Liver (tissue), 9 donors: ENCODE measurements around the gene TRMO. TPM values are rescaled to one million over a fixed set of nuclear protein-coding genes. Genes with fewer than 3 reads are reported as not detected.

Experiments used
- DNase-seq: peaks from one replicate; pipeline ENCODE4 v3.0.0-alpha.2; 2017; ENCODE audit warnings: low spot score
- H3K27ac ChIP-seq, 2 donors: one replicate each; pipeline ENCODE4 v1.7.0; 2013; ENCODE audit warnings: inconsistent platforms in 2 of 2, low read length in 2 of 2, control low read depth in 1 of 2, low read depth in 1 of 2, mild to moderate bottlenecking in 1 of 2
- H3K27me3 ChIP-seq, 4 donors: one replicate each; pipeline versions ENCODE4 v1.6.1 to v1.7.0; 2013; ENCODE audit warnings: low read length in 3 of 4, inconsistent platforms in 1 of 4, mild to moderate bottlenecking in 1 of 4, moderate library complexity in 1 of 4; ENCODE audit not compliant: control insufficient read depth in 4 of 4, insufficient read depth in 4 of 4
- H3K36me3 ChIP-seq, 4 donors: one replicate each; pipeline versions ENCODE4 v1.6.1 to v1.7.0; 2013; ENCODE audit warnings: low read length in 3 of 4, mild to moderate bottlenecking in 3 of 4, low read depth in 1 of 4, moderate library complexity in 1 of 4; ENCODE audit not compliant: control insufficient read depth in 4 of 4, insufficient read depth in 3 of 4
- H3K4me1 ChIP-seq, 4 donors: one replicate each; pipeline versions ENCODE4 v1.6.1 to v1.7.0; 2013; ENCODE audit warnings: low read length in 3 of 4, mild to moderate bottlenecking in 3 of 4, moderate library complexity in 1 of 4; ENCODE audit not compliant: control insufficient read depth in 4 of 4, insufficient read depth in 4 of 4
- H3K4me3 ChIP-seq, 3 donors: one replicate each; pipeline versions ENCODE4 v1.6.1 to v1.7.0; 2013; ENCODE audit warnings: low read length in 3 of 3, control low read depth in 1 of 3, low read depth in 1 of 3, mild to moderate bottlenecking in 1 of 3
- H3K9ac ChIP-seq, 2 donors: one replicate each; pipeline ENCODE4 v1.7.0; 2013; ENCODE audit warnings: low read length in 2 of 2, mild to moderate bottlenecking in 2 of 2, moderate library complexity in 2 of 2, control low read depth in 1 of 2, low read depth in 1 of 2
- H3K9me3 ChIP-seq, 4 donors: one replicate each; pipeline versions ENCODE4 v1.6.1 to v1.7.0; 2013; ENCODE audit warnings: low read length in 3 of 4; ENCODE audit not compliant: control insufficient read depth in 4 of 4
- ATF3 ChIP-seq: IDR thresholded peaks from 2 replicates; pipeline ENCODE4 v1.6.1; 2016; ENCODE audit warnings: antibody characterized with exemption
- EGR1 ChIP-seq, 2 donors: IDR thresholded peaks; 2 replicates each; pipeline ENCODE4 v1.6.1; 2016 to 2018; ENCODE audit warnings: antibody characterized with exemption in 2 of 2, low read depth in 2 of 2
- FOXA1 ChIP-seq: IDR thresholded peaks from 2 replicates; pipeline ENCODE4 v1.6.1; 2016; ENCODE audit warnings: antibody characterized with exemption
- FOXA2 ChIP-seq: IDR thresholded peaks from 2 replicates; pipeline ENCODE4 v1.6.1; 2016; ENCODE audit warnings: antibody characterized with exemption
- GABPA ChIP-seq, 2 donors: IDR thresholded peaks in 1 of 2; conservative IDR thresholded peaks in 1 of 2; 2 replicates each; pipeline ENCODE4 v1.6.1; 2016; ENCODE audit warnings: antibody characterized with exemption in 2 of 2, mild to moderate bottlenecking in 1 of 2, moderate library complexity in 1 of 2
- HNF4A ChIP-seq, 2 donors: conservative IDR thresholded peaks; 2 replicates each; pipeline ENCODE4 v1.6.1; 2016; ENCODE audit warnings: antibody characterized with exemption in 2 of 2, mild to moderate bottlenecking in 2 of 2
- HNF4G ChIP-seq: IDR thresholded peaks from 2 replicates; pipeline ENCODE4 v1.6.1; 2016; ENCODE audit warnings: antibody characterized with exemption
- JUND ChIP-seq, 2 donors: IDR thresholded peaks; 2 replicates each; pipeline ENCODE4 v1.6.1; 2016; ENCODE audit warnings: antibody characterized with exemption in 2 of 2
- NR2F2 ChIP-seq: IDR thresholded peaks from 2 replicates; pipeline ENCODE4 v1.6.1; 2016; ENCODE audit warnings: antibody characterized with exemption
- RAD21 ChIP-seq, 2 donors: IDR thresholded peaks; 2 replicates each; pipeline ENCODE4 v1.6.1; 2016; ENCODE audit warnings: antibody characterized with exemption in 2 of 2, mild to moderate bottlenecking in 2 of 2
- REST ChIP-seq: IDR thresholded peaks from 2 replicates; pipeline ENCODE4 v1.6.1; 2016; ENCODE audit warnings: antibody characterized with exemption, mild to moderate bottlenecking
- RXRA ChIP-seq, 2 donors: IDR thresholded peaks; 2 replicates each; pipeline ENCODE4 v1.6.1; 2017 to 2018; ENCODE audit warnings: antibody characterized with exemption in 2 of 2, mild to moderate bottlenecking in 1 of 2
- SP1 ChIP-seq: IDR thresholded peaks from 2 replicates; pipeline ENCODE4 v1.6.1; 2018; ENCODE audit warnings: antibody characterized with exemption, mild to moderate bottlenecking
- TAF1 ChIP-seq: conservative IDR thresholded peaks from 2 replicates; pipeline ENCODE4 v1.6.1; 2016; ENCODE audit warnings: antibody characterized with exemption, mild to moderate bottlenecking
- YY1 ChIP-seq: IDR thresholded peaks from 2 replicates; pipeline ENCODE4 v1.6.1; 2016; ENCODE audit warnings: antibody characterized with exemption, mild to moderate bottlenecking
- WGBS: extraction: QIAGEN DNeasy Blood & Tissue Kit; methylation state at CpG from one replicate; pipeline ENCODE4 v1.1.7; 2013; 5-methylcytosine and 5-hydroxymethylcytosine counted together
- polyA plus RNA-seq, 2 donors: library from polyadenylated mRNA; stranded (reverse) in 1 of 2; unstranded in 1 of 2; fragments of 200-250 nt in 1 of 2; fragments of >200 nt in 1 of 2; fragmentation: Nextera tagmentation in 1 of 2; extraction: Ambion mirVana in 1 of 2; gene quantifications; one replicate each; pipeline versions ENCODE4 v1.2.1 to v1.2.3, GENCODE V29; 2013 to 2015
- total RNA-seq, 2 donors: library from RNA; depleted of rRNA; stranded (reverse); fragments of >200 nt; gene quantifications; one replicate each; pipeline ENCODE4 v1.2.3, GENCODE V29; 2014
- TF ChIP-seq, protein P1 (sequence below): IDR thresholded peaks from 2 replicates; pipeline ENCODE4 v1.6.1; 2016; ENCODE audit warnings: antibody characterized with exemption
- TF ChIP-seq, protein P2 (sequence below): IDR thresholded peaks from 2 replicates; pipeline ENCODE4 v1.6.1; 2016; ENCODE audit warnings: antibody characterized with exemption
- TF ChIP-seq, protein P3 (sequence below): fragments of 150-350 bp; IDR thresholded peaks from 2 replicates; pipeline ENCODE4 v1.5.1; 2017; ENCODE audit warnings: improper control_type of control experiment, low read depth, low read length; ENCODE audit not compliant: missing input control
- donor health status: healthy.
- donor health status: healthy.
- donor health status: healthy.
- donor health status: healthy.
- donor health status: healthy.

TRMO gene
- total and polyA plus RNA-seq, 4 donors, result 7.0 to 13.2 (median 9.7) TPM

DNA sequence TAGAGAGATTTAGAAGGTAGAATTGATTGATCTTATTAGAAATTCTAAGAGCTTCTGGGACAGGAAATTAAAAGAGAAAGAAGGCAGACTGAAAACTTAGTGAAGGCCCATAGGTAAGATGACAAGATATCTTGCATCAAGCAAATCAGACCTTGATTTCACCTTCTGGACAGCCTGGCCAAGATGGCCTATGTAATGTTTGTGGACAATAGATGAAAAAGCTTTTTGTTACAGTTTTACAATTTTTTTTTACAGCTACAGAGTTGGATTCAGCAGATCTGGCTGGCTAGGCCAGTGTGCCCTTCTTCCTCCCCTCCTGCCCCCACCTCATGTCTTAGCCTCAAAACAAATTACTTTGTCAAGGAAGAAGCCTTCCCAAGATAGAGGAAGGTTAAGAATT is 37.3 kb upstream of the TRMO start:
- Histone ChIP-seq H3K4me1 (no peaks in the 10 kb centered on the region), H3K36me3 (no peaks in the 10 kb centered on the region), H3K4me3 (no peak overlapping the region), H3K9me3 (no peaks in the 10 kb centered on the region), H3K27ac (no peak overlapping the region), H3K9ac (no peak overlapping the region), H3K27me3 (no peaks in the 10 kb centered on the region)
- TF ChIP-seq ATF3 (no peak), RXRA (IDR thresholded peaks at IDR 0.05) (no peak), FOXA1 (no peak), RAD21 (IDR thresholded peaks at IDR 0.05) (no peak), FOXA2 (no peak), EGR1 (IDR thresholded peaks at IDR 0.05; ENCODE audit: low read depth in 2 of 2) (no peak), HNF4G (no peak), HNF4A (conservative IDR thresholded peaks at IDR 0.05) (no peak), REST (no peak), TAF1 (no peak), GABPA (IDR thresholded peaks at IDR 0.05 in 1 of 2, conservative IDR thresholded peaks at IDR 0.05 in 1 of 2) (no peak), YY1 (no peak), NR2F2 (no peak)
- TF ChIP-seq, protein P1, sequence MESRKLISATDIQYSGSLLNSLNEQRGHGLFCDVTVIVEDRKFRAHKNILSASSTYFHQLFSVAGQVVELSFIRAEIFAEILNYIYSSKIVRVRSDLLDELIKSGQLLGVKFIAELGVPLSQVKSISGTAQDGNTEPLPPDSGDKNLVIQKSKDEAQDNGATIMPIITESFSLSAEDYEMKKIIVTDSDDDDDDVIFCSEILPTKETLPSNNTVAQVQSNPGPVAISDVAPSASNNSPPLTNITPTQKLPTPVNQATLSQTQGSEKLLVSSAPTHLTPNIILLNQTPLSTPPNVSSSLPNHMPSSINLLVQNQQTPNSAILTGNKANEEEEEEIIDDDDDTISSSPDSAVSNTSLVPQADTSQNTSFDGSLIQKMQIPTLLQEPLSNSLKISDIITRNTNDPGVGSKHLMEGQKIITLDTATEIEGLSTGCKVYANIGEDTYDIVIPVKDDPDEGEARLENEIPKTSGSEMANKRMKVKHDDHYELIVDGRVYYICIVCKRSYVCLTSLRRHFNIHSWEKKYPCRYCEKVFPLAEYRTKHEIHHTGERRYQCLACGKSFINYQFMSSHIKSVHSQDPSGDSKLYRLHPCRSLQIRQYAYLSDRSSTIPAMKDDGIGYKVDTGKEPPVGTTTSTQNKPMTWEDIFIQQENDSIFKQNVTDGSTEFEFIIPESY, result no peak
- TF ChIP-seq, protein P2, sequence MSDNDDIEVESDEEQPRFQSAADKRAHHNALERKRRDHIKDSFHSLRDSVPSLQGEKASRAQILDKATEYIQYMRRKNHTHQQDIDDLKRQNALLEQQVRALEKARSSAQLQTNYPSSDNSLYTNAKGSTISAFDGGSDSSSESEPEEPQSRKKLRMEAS, result no peak
- DNase-seq, result peak; percentile 23

- TF ChIP-seq JUND (IDR thresholded peaks at IDR 0.05), result no peak
- TF ChIP-seq FOXA2, result no peak
- no peak for TF ChIP-seq RAD21 (IDR thresholded peaks at IDR 0.05)
- TF ChIP-seq, protein P3, sequence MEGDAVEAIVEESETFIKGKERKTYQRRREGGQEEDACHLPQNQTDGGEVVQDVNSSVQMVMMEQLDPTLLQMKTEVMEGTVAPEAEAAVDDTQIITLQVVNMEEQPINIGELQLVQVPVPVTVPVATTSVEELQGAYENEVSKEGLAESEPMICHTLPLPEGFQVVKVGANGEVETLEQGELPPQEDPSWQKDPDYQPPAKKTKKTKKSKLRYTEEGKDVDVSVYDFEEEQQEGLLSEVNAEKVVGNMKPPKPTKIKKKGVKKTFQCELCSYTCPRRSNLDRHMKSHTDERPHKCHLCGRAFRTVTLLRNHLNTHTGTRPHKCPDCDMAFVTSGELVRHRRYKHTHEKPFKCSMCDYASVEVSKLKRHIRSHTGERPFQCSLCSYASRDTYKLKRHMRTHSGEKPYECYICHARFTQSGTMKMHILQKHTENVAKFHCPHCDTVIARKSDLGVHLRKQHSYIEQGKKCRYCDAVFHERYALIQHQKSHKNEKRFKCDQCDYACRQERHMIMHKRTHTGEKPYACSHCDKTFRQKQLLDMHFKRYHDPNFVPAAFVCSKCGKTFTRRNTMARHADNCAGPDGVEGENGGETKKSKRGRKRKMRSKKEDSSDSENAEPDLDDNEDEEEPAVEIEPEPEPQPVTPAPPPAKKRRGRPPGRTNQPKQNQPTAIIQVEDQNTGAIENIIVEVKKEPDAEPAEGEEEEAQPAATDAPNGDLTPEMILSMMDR, result no peak
- TF ChIP-seq HNF4G, result no peak
- TF ChIP-seq, protein P1, result no peak
- TF ChIP-seq GABPA (IDR thresholded peaks at IDR 0.05 in 1 of 2, conservative IDR thresholded peaks at IDR 0.05 in 1 of 2), result no peak
- TF ChIP-seq FOXA1, result no peak
- TF ChIP-seq SP1, result no peak
- no peak for TF ChIP-seq YY1
- no peak for TF ChIP-seq HNF4A (conservative IDR thresholded peaks at IDR 0.05)
- no peak for TF ChIP-seq NR2F2
- TF ChIP-seq, protein P2, result no peak
- Histone ChIP-seq H3K9me3 (no peaks in the 10 kb centered on the region), H3K27me3 (no peaks in the 10 kb centered on the region), H3K27ac (no peak overlapping the region), H3K4me3 (no peak overlapping the region), H3K9ac (no peak overlapping the region), H3K4me1 (no peaks in the 10 kb centered on the region), H3K36me3 (no peaks in the 10 kb centered on the region)
- WGBS, result 81% methylated on average over 5 of the region's 5 CpGs
- peak; percentile 37 for DNase-seq
These were observed 36.7 kb upstream of the TRMO start for GRCh38 chr9:97958812-97959511.
